ENCODE data around the gene WASF2.
A peak's percentile ranks its signal among the peaks of the same experiment; 100 is the strongest.

- TF ChIP-seq CTCF (IDR thresholded peaks at IDR 0.05; ENCODE audit: low read depth, low read length) (peak; percentile 45), MAX (IDR thresholded peaks at IDR 0.05; ENCODE audit: low read depth, low read length) (no peak), POLR2A (IDR thresholded peaks at IDR 0.05; ENCODE audit: extremely low read depth, insufficient read length) (no peak), MYC (IDR thresholded peaks at IDR 0.05; ENCODE audit: low read depth, low read length) (no peak)
Measured at GRCh38 chr1:27402349-27402754, 87.6 kb downstream of the WASF2 start.
